ENCODE results near the gene ZFAND3. TPM values are rescaled to one million over a fixed set of nuclear protein-coding genes. Genes with fewer than 3 reads are reported as not detected.

ZFAND3 gene
- total and polyA plus RNA-seq, 2 donors (not counting 3 experiments of a cell fraction or from before 2014, with no cell fraction given): 15.4 to 54.2 TPM

DNA sequence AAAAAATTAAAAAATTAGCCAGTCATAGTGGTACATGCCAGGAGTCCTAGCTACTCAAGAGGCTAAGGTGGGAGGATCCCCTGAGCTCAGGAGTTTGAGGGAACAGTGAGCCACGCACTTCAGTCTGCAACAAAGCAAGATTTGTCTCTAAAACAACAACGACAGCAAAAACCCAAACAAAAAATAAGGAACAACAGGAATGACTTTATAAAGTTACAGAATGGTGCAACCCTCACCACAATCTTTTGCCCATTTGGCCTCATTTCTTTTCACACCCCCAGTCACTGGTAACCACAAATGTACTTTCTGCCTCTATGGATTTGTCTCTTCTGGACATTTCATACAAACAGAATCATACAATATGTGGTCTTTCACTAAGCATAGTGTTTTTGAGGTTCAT, 16.7 kb upstream of the ZFAND3 start:
- Histone ChIP-seq H3K27ac (ENCODE audit: insufficient read depth, low read depth, low read length) (no peak overlapping the region), H3K9ac (replicated peaks; ENCODE audit: extremely low read depth, insufficient read depth, low read length) (no peak overlapping the region), H3K4me3 (replicated peaks in 1 of 3; ENCODE audit: insufficient read depth in 1 of 3, low read depth in 1 of 3, low read length in 3 of 3) (no peak overlapping the region), H3K4me2 (ENCODE audit: insufficient read depth, low read length) (no peak overlapping the region), H3K9me3 (replicated peaks; ENCODE audit: control insufficient read depth, insufficient read depth, low read length) (no peaks in the 10 kb centered on the region), H3K4me1 (ENCODE audit: control insufficient read depth, extremely low read depth, insufficient read depth, low read length) (no peaks in the 10 kb centered on the region), H3K36me3 (ENCODE audit: control insufficient read depth in 2 of 2, extremely low read depth in 1 of 2, insufficient read depth in 2 of 2, low read length in 2 of 2) (no peaks in the 10 kb centered on the region), H3K27me3 (ENCODE audit: control insufficient read depth in 2 of 2, insufficient read depth in 2 of 2, low read length in 2 of 2) (peaks cover 23 to 37% of the 10 kb centered on the region in 2 experiments), H4K20me1 (replicated peaks; ENCODE audit: control insufficient read depth, extremely low read depth, insufficient read depth, low read length) (no peaks in the 10 kb centered on the region), H3K79me2 (ENCODE audit: control insufficient read depth, insufficient read depth, low read length) (no peaks in the 10 kb centered on the region), H3K9me1 (replicated peaks; ENCODE audit: control insufficient read depth, extremely low read depth, insufficient read depth, low read length) (no peaks in the 10 kb centered on the region), H2AFZ (ENCODE audit: low read depth, low read length) (no peak overlapping the region)
- no TSS peak for BruUV-seq (replicated peaks)
- DNase-seq (ENCODE audit: low read depth, low spot score): no peak
- CTCF ChIA-PET: interaction anchor here (5.0 kb wide), 1 partner anchor 11 kb away, joined by 20 read pairs; no protein-coding TSS in a partner anchor
- dilution Hi-C loops (cut with MboI; ENCODE audit: extremely low pct_ligation_motif_present, low sequenced_read_pairs) (no loop called here), intact Hi-C loops (cut with micrococcal nuclease) (no loop called here)
- TF ChIP-seq JUN (IDR thresholded peaks at IDR 0.05; ENCODE audit: borderline replicate concordance, insufficient read depth, insufficient read length, low read depth) (no peak), GATA2 (IDR thresholded peaks at IDR 0.05; ENCODE audit: insufficient read depth, insufficient read length, low read depth, low read length) (no peak)
- TF ChIP-seq, protein P1, sequence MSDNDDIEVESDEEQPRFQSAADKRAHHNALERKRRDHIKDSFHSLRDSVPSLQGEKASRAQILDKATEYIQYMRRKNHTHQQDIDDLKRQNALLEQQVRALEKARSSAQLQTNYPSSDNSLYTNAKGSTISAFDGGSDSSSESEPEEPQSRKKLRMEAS (IDR thresholded peaks at IDR 0.05; ENCODE audit: insufficient read depth, insufficient read length): no peak
- FAIRE-seq: no peak
- POLR2A ChIA-PET: no interaction called here

DNA sequence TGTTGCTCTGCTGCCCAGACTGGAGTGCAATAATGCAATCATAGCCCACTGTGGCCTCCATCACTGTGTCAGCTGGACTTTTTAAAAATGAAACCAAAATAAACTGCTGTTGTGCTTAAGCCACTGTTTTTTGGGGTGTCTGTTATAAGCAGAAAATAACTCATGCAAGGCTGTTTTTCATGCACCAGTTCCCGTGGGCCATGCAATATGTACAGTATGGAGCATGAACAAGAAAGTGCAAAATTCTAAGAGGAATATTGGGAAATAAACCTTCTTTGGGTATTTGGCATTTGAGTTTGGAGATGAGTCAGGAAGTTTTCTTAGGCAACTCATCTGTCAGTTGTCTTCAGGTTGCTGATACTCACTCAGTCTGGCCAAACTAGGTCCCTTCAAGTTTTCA, 14.9 kb upstream of the ZFAND3 start:
- ChIA-PET CTCF (interaction anchor here (0.7 kb wide), 1 partner anchor 13 kb away, joined by 3 read pairs; no protein-coding TSS in a partner anchor), POLR2A (no interaction called here)
- Histone ChIP-seq H3K27ac (ENCODE audit: insufficient read depth, low read depth, low read length) (no peak overlapping the region), H3K4me2 (ENCODE audit: insufficient read depth, low read length) (no peak overlapping the region), H3K9me1 (replicated peaks; ENCODE audit: control insufficient read depth, extremely low read depth, insufficient read depth, low read length) (no peaks in the 10 kb centered on the region), H3K9ac (replicated peaks; ENCODE audit: extremely low read depth, insufficient read depth, low read length) (no peak overlapping the region), H2AFZ (ENCODE audit: low read depth, low read length) (no peak overlapping the region), H3K4me3 (replicated peaks in 1 of 3; ENCODE audit: insufficient read depth in 1 of 3, low read depth in 1 of 3, low read length in 3 of 3) (no peak overlapping the region), H3K4me1 (ENCODE audit: control insufficient read depth, extremely low read depth, insufficient read depth, low read length) (no peaks in the 10 kb centered on the region), H4K20me1 (replicated peaks; ENCODE audit: control insufficient read depth, extremely low read depth, insufficient read depth, low read length) (no peaks in the 10 kb centered on the region), H3K9me3 (replicated peaks; ENCODE audit: control insufficient read depth, insufficient read depth, low read length) (no peaks in the 10 kb centered on the region), H3K27me3 (ENCODE audit: control insufficient read depth in 2 of 2, insufficient read depth in 2 of 2, low read length in 2 of 2) (peaks cover 19 to 43% of the 10 kb centered on the region in 2 experiments), H3K36me3 (ENCODE audit: control insufficient read depth in 2 of 2, extremely low read depth in 1 of 2, insufficient read depth in 2 of 2, low read length in 2 of 2) (no peaks in the 10 kb centered on the region), H3K79me2 (ENCODE audit: control insufficient read depth, insufficient read depth, low read length) (no peaks in the 10 kb centered on the region)
- no TSS peak for BruUV-seq (replicated peaks)
- no peak for FAIRE-seq
- intact Hi-C loops (cut with micrococcal nuclease) (no loop called here), dilution Hi-C loops (cut with MboI; ENCODE audit: extremely low pct_ligation_motif_present, low sequenced_read_pairs) (no loop called here)
- TF ChIP-seq, protein P1 (IDR thresholded peaks at IDR 0.05; ENCODE audit: insufficient read depth, insufficient read length): no peak
- TF ChIP-seq EZH2 (IDR thresholded peaks at IDR 0.05; ENCODE audit: borderline replicate concordance, low read depth, low read length, severe bottlenecking) (no peak), GATA2 (IDR thresholded peaks at IDR 0.05; ENCODE audit: insufficient read depth, insufficient read length, low read depth, low read length) (no peak), POLR2AphosphoS5 (IDR thresholded peaks at IDR 0.05; ENCODE audit: insufficient read depth, low read depth, low read length) (no peak)
- TF ChIP-seq, protein P2, sequence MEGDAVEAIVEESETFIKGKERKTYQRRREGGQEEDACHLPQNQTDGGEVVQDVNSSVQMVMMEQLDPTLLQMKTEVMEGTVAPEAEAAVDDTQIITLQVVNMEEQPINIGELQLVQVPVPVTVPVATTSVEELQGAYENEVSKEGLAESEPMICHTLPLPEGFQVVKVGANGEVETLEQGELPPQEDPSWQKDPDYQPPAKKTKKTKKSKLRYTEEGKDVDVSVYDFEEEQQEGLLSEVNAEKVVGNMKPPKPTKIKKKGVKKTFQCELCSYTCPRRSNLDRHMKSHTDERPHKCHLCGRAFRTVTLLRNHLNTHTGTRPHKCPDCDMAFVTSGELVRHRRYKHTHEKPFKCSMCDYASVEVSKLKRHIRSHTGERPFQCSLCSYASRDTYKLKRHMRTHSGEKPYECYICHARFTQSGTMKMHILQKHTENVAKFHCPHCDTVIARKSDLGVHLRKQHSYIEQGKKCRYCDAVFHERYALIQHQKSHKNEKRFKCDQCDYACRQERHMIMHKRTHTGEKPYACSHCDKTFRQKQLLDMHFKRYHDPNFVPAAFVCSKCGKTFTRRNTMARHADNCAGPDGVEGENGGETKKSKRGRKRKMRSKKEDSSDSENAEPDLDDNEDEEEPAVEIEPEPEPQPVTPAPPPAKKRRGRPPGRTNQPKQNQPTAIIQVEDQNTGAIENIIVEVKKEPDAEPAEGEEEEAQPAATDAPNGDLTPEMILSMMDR (IDR thresholded peaks at IDR 0.05; ENCODE audit: extremely low read depth in 1 of 2, insufficient read depth in 1 of 2, low read depth in 1 of 2, low read length in 2 of 2): no peak
- no peak for DNase-seq (ENCODE audit: low read depth, low spot score)
